Measurements from ENCODE around the gene ANKRD2.
A peak's percentile ranks its signal among the peaks of the same experiment; 100 is the strongest.

The ANKRD2 gene

DNA sequence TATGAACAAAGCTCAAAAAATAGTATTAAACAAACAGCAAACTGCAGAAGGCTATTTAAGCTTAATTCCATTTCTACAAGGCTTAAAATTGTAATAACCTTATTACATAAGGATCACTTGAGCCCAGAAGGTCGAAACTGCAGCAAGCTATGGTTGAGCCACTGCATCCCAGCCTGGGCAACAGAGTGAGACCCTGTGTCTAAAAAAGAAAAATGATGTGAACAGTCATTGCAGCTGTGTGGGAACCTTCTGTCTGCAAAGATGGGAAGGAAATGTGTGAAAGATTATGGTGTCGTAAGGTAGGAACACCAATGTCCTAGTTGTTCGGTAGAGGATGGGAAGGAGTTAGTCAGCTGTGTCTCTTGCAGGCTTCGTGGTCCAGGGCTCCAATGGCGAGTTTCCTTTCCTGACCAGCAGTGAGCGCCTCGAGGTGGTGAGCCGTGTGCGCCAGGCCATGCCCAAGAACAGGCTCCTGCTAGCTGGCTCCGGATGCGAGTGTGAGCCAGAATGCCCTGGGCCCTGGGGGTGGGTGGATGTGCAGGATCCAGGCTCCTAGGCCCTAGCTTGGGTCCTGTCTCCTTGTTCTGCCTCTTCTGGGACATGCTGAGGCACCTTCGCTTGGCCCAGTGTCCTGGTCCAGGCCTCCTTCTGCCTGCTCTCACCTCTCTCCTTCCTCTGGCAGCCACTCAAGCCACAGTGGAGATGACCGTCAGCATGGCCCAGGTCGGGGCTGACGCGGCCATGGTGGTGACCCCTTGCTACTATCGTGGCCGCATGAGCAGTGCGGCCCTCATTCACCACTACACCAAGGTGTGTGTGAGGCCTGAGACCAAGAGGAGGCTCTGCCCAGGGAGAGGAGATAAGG, 26.1 kb downstream of the ANKRD2 start:
- no peak for DNase-seq

DNA sequence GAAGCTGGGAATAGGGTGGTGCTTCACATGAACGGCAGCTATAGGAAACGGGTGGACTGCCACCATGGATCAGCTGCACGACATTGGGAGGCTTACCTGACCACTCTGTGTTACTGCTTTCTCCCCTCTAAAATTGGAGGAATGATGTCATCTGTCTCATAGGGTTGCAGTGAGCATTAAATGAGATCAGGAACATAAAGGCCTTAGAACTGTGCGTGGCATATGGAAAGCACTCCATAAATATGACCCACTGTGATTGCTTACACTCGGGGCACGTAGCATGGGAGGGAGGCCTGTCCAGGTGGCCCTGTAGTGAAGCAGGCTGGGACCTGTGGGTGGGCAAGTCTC, 26.7 kb downstream of the ANKRD2 start:
- DNase-seq = no peak

DNA sequence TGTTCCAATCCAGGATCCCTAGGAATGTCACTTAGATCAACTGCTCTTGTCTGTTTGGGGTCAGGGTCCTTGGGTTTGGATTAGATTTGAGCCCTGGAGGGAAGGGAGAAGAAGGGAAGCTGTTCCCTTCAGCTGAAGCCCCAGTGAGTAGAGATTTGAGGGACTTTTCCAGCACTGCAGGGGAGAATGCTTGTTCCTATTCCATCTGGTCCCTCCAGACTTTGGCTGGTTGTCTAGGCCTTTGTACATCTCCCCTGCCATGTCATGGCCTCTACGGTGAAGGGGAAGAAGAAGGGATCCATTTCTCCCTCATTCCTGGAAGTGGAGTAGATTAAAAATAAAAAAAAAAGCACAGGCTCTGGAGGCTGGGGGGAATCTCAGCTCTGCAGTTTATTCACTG, 28.0 kb downstream of the ANKRD2 start:
- DNase-seq = no peak

DNA sequence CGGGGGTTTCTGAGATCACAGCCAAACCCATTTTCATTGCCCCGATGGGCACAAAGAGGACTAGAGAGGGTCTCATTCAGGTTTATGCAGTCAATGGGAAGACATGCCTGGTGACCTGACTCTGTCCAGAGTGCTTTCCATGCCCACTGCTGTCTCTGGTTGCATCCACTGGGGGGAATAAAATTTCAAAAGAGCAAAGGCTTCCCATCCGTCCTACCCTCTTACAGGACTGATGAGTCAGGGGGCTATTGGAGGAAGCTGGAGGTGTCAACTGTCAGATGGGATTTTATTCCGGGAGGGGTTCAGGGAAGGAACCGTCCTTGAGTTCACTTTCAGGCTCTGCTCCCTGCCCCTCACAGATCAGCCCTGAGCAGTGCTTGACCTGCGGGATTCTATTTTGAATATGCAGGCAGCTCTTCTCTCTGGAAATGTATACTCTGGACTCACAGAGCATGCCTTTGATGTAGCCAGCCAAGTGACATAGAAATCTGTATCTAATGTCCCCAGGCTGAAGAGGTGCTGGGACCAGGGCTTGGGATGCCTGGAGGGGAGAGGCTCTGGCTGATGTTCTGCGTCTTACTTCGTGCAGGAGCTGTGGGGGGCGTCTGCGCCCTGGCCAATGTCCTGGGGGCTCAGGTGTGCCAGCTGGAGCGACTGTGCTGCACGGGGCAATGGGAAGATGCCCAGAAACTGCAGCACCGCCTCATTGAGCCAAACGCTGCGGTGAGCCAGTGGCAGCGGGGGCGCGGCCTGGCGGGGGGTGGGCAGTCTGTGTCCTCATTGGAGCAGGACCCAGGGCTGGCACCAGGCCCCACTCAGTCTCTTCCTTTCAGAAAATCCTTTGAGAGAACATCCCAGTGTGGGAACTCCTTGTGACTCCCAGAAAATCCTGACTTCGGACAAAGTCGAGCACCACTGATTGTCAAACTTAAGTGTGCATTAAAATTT, 29.0 kb downstream of the ANKRD2 start:
- no peak for DNase-seq

DNA sequence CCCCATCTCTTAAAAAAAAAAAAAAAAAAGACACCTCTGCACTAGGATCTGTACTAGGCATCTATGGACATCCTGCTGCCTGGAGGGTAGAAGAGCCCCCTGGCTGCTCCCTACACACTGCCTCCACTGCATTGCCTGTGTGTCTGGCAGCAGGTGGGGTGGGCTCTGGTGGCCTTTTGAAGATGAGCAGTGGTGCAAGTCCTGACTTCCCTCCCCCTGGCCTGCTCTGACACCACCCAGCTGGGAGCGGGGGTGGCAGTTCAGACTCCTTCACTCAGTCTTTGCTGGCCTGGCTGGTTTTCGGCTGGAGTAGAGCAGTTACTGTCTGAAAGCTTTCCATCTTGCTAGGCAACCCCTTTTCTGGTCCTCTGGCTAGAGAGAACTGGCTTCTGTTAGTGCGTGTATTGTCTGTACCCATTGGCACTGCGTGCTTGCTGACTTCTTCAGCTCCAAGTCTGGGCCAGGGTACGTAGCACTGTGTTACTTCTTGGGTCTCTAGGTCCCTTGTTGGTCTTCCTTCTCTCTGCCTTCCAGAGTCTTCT, 34.6 kb downstream of the ANKRD2 start:
- no peak for DNase-seq

DNA sequence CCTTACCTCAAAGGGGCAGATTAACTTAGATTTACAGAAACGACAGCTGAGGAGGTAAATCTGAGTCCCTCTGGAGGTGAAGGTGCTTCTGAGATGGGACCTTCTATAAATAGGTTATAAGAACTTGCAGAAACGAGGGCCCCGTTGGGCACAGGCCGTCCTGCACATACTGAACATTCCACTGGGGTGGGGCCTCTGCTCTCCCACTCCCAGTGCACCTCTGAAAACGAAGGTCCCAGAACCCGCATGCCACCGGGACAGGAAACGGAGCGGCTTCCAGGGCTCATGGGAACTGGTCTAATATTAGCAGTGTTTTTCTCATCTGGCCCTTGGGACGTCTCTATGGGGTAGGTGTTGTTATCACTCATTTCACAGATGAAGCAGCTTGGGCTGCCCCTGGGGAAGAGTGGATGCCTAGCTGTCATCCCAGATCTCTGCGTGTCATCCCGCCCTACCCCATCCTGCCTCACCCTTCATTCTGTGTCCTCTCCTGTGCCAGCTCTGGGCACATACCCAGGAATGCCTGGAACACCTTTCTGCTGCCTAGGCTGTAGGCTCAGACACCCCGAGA, 36.5 kb downstream of the ANKRD2 start:
- no peak for DNase-seq

DNA sequence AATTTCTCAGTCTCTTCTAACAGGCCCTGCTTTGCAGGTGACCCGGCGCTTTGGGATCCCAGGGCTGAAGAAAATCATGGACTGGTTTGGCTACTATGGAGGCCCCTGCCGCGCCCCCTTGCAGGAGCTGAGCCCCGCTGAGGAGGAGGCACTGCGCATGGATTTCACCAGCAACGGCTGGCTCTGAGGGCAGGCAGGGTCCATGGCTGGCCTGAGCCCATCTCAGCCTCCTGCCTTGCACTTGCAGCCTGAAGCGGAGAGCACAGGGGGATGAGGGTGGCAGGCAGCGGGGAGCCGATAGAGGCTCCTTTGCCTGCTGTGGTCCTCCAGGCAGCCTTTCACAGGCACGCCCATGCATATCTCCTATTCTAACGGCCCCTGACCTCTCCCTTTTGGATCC, 38.9 kb downstream of the ANKRD2 start:
- DNase-seq = no peak

DNA sequence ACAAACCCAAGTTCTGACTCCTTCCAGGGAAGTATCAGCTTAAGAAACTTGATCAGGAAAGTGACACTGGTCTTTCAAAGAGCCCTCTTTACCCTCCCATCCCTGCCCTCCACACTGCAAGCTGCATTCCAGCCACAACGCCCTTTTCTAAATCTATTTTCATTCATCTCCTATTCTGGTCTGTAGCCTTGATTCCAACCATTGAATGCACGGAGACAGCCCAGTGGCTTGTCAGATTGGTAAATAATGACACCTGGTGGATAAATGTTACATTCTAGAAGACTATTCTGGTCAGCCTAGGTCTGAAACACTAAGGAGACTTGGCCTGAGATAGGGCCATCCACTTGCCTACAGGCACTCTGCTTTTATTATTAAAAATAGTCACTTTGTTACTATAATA, 39.8 kb downstream of the ANKRD2 start:
- no peak for DNase-seq

DNA sequence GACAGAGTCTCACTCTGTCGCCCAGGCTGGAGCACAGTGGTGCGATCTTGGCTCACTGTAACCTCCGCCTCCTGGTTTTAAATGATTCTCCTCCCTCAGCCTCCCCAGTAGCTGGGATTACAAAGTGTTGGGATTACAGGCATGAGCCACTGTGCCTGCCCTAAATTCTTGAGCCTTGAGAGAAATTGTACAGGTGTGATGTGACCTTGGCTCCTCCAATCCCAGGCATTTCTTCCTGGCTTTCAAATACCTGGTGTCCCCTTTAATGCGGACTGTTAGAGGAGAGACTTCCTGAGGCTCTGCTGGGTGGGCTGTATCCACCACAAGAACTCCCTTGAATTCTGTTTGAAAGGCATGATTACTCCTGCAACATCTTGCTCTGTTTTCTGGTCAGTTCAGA, 45.7 kb downstream of the ANKRD2 start:
- DNase-seq = no peak

DNA sequence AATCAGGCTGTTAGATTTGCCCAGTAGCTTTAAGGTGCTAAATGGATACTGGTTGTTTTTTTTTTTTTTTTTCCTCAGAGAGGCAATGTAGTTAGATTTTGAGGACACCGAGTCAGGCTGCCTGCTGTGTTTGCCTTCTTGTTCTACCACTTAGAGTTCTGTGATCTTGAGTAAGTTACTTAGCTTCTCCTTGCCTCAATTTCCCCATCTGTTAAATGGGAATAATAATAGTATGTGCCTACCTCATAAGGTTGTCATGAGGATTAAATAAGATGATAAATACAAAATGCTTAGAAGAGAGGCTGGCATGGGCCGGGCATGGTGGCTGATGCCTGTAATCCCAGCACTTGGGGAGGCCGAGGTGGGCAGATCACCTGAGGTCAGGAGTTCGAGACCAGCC, 46.2 kb downstream of the ANKRD2 start:
- DNase-seq = no peak

DNA sequence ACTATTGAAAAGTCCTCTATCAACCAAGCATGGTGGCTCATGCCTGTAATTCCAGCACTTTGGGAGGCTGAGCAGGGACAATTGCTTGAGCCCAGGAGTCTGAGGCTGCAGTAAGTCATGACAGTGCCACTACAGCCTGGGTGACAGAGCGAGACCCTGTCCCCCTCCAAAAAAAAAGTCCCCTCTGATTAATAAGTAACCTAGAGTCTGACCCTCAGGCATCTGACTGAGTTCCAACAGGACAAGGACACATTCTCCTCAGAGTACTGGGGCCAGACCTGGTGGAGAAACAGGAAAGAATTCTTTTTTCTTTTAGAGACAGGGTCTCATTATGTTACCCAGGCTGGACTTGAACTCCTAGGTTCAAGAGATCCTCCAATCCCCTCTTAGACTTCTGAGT, 50.7 kb downstream of the ANKRD2 start:
- no peak for DNase-seq

DNA sequence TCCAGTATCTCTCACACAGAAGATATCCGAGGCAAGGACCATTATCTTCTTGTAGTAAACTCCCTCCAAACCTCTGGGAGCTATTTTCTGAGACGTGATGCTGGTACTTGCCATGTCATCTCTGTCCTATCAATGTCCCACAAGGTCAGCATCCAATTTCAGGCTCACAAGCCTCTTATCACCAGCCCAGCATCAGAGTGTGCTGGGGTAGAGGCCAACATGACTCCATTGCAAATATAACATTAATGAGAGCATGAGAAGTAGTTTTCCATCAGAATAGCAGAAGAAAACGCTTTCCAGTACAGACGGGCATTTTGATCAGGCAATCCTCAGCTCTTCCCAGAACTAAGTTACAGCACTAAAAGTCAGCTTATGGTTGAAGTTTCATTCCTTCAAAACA, 55.2 kb downstream of the ANKRD2 start:
- DNase-seq = no peak

DNA sequence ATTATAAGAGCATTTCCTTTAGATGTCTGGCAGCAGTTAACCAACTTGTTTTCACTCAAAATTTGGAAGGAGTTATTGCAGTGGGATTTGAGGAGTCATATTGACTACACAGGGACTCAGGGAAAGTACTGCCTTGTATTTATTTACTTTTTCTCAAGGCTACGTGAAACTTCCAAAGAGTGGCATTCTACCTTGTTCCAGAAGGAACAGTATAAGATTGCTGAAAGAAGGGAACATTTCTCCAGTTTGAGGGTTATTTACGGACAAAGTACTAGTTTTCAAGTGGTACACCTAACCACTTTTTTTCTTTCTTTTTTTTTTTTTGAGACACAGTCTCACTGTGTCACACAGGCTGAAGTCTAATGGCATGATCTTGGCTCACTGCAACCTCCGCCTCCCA, 55.6 kb downstream of the ANKRD2 start:
- no peak for DNase-seq

DNA sequence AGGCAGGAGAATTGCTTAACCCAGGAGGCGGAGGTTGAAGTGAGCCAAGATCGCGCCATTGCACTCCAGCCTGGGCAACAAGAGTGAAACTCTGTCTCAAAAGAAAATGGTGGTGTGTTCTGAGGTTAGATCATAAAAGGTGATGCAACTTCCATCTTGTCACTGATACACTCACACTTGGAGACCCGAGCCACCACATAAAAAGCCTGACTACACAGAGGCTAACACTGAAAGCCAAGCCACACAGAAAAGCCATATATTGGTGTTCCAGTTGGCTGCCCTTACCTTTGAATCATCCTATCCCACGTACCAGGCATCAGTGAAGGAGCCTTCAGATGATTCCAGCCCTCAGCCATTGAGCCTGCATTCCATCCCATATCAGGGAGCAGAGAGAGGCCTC, 56.7 kb downstream of the ANKRD2 start:
- no peak for DNase-seq

DNA sequence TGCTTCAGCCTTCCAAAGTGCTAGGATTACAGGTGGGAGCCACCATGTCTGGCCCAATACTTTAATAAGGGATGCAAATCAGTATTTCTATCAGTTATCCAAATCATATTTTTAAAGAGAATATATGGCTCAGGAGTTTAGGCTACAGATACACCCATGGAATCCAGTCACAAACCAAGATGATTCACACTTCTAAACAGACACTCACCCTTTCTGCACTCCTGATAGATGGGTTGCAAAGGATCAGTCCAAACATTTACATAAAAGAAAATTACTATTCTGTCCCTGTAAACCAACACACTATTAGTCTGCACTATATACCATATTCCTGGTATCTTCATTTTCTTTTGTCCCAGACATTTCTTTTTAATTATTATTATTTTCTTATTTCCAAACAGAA, 58.5 kb downstream of the ANKRD2 start:
- no peak for DNase-seq

DNA sequence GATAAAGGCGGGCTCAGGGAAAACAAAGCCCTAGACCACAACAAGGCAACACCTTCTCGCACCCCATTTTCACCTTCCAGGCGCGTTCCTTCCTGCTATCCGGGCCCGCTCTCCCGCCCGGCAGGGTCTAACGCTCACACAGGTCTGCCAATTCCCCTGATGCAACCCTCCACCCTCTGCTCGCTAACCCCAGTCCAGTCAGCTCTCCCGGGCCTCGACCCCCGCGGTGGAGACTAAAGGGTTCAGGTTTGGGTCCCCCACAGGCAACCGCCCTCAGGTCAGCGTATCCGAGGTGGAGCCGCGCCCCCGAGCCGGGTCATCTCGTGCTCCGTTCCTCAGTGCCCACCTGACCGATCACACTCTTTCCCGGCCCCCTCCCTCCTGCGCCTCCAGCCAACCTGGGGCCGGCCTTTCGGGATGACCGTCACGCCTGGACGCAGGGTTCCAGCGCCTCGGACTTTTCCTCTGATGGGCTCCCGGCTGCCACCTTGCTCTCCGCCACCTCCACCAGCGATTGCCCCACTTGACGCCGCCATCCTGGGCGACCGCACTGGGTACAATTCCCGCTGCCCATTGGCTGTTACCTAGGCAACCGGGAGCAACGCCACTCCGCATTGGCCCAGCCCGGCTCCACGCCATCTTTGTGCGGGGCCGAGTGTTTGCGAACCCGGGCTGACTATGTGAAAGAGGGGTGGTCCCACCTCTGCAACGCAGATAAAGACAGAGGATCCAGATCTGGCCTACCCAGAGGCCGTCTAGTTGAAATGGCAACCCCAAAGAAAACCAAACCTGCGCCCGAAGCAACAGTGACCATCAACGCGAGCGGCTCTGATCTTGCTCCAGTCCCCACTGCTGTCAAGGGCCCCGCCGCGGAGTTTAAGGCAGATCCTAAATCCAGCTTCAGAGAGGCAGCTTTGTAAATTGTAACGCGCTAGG, 60.6 kb downstream of the ANKRD2 start, which contains the start of gene MORN4:
TSS of gene MORN4 (minus strand) at position 552 of the 936 bp plus-strand sequence. CDS start 13,847 bp downstream, outside the sequence.
- peak; percentile 90 for DNase-seq

Measured in T-helper 9 cell (primary cell).